Measurements from ENCODE around the gene WDCP. TPM values are rescaled to one million over a fixed set of nuclear protein-coding genes. Genes with fewer than 3 reads are reported as not detected.
"Not testable (repeated sequence)": the region's sequence is repeated elsewhere in the genome, so short reads cannot be mapped to it uniquely, and the experiment has no call there.

Gene WDCP
- polyA plus RNA-seq (ENCODE audit: insufficient read depth in 1 of 5, insufficient read length in 5 of 5, low replicate concordance in 1 of 5), result 10 to 100 TPM; 11.6 to 18.2 (median 15.3) TPM
- long read RNA-seq, donor 1, partial matches to known transcripts, result 28 of 29 reads
- long read RNA-seq, donor 1, other reads (novel, unspliced or antisense), result 0 of 29 reads
- long read RNA-seq, donor 2, partial matches to known transcripts, result 6 of 7 reads
- long read RNA-seq, donor 2, other reads (novel, unspliced or antisense), result 0 of 7 reads
- long read RNA-seq, donor 3, partial matches to known transcripts, result 29 of 32 reads
- long read RNA-seq, donor 3, other reads (novel, unspliced or antisense), result 0 of 32 reads
- long read RNA-seq, donor 4, result 0 reads
- long read RNA-seq, donor 5, partial matches to known transcripts, result 7 of 7 reads
- long read RNA-seq, donor 5, other reads (novel, unspliced or antisense), result 0 of 7 reads
- long read RNA-seq, donor 6, partial matches to known transcripts, result 5 of 5 reads
- long read RNA-seq, donor 6, other reads (novel, unspliced or antisense), result 0 of 5 reads
- long read RNA-seq, donor 7, partial matches to known transcripts, result 0 of 1 reads
- long read RNA-seq, donor 7, other reads (novel, unspliced or antisense), result 0 of 1 reads
- long read RNA-seq, donor 8, partial matches to known transcripts, result 0 of 1 reads
- long read RNA-seq, donor 8, other reads (novel, unspliced or antisense), result 0 of 1 reads

DNA sequence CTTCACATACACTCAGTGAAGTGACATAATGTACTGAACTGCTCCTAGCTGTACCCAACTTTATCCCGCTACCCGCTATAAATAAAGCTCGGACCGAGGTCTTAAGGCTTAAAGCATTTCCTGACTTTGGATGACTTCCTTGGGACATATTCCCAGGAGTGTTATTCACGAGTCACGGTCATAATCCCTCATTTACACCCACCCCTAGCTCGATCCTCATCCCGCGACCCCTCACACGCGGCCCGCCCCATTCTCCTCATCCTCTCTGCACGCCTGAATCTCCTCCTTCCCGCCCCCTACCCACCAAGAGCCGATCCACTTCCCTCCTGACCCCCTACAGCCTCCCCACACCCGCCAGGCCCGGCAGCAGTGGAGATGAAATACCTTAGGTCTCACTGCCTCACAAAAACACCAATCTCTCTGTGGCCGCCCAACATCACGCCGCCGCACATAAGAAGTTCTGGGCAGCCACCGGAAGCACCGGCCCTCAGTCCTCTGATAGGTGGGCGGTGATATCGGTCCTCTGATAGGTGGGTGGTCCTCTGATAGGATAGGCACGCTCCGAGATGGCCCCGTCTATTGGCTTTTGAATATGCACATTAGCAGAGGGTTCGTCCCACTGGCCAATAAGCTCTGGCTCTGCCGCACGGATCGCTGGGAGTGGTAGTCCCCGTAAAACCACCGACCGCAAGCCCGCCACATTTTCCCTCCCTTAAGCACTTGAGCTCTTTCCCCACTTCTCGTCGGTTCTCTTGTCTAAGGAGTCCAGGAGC lies at the start of gene WDCP:
Gene WDCP (minus strand): TSS at position 462 of the 773 bp plus-strand sequence. CDS start 7,897 bp downstream, outside the sequence.
- DNase-seq, result peak; percentile 91 to 95

DNA sequence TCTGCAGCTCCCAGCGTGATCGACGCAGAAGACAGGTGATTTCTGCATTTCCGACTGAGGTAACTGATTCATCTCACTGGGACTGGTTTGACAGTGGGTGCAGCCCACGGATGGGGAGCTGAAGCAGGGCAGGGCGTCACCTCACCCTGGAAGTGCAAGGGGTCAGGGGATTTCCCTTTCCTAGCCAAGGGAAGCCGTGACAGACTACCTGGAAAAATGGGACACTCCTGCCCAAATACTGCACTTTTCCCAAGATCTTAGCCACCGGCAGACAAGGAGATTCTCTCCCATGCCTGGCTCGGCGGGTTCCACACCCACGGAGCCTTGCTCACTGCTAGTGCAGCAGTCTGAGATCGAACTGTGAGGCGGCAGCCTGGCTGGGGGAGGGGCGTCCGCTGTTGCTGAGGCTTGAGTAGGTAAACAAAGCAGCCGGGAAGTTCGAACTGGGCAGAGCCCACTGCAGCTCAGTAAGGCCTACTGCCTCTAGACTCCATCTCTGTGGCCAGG lies 48.0 kb upstream of the WDCP start:
- not testable (repeated sequence) for DNase-seq

DNA sequence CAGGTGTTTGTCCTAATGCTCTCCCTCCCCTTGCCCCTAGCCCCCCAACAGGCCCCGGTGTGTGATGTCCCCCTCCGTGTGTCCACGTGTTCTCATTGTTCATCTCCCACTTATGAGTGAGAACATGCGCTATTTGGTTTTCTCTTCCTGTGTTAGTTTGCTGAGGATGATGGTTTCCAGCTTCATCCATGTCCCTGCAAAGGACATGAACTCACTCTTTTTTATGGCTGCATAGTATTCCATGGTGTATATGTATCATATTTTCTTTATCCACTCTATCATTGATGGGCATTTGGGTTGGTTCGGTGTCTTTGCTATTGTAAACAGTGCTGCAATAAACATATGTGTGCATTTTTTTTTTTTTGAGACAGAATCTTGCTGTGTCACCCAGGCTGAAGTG lies 46.1 kb upstream of the WDCP start:
- not testable (repeated sequence) for DNase-seq

- DNase-seq, result no peak
Measured at GRCh38 chr2:24088821-24089359, 41.7 kb upstream of the WDCP start.

DNA sequence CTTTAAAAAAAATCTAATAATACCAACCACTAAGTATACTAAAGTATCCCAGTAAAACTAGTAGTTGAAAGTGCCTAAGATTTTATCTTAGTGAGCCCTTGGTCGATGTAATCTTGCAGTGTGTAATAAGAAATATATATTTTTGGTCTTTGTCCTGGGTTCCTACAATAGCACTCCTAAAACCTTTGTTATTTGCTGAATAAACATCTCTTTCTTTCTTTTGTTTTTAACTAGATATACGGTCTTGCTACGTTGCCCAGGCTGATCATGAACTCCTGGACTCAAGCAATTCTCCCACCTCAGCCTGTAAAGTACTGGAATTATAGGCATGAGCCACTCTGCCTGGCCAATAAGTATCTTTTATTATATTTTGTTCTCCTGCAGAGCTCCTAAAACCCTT lies 39.8 kb upstream of the WDCP start:
- DNase-seq, result no peak

- DNase-seq, result no peak
Measured at GRCh38 chr2:24086241-24086640, 39.0 kb upstream of the WDCP start.

DNA sequence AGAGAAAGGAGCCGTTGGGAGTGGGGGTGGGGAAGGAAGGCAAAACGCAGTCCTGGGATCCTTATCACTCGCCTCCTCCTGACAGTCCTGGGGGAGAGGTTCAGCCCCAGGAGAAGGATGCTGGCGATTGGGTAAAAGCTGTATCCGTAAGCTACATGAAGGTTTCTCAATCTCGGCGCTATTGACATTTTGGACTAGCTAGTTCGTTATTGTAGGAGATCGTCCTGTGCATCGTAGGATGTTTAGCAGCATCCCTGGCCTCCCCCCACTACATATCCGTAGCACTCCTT lies 38.0 kb upstream of the WDCP start:
- DNase-seq, result no peak

DNA sequence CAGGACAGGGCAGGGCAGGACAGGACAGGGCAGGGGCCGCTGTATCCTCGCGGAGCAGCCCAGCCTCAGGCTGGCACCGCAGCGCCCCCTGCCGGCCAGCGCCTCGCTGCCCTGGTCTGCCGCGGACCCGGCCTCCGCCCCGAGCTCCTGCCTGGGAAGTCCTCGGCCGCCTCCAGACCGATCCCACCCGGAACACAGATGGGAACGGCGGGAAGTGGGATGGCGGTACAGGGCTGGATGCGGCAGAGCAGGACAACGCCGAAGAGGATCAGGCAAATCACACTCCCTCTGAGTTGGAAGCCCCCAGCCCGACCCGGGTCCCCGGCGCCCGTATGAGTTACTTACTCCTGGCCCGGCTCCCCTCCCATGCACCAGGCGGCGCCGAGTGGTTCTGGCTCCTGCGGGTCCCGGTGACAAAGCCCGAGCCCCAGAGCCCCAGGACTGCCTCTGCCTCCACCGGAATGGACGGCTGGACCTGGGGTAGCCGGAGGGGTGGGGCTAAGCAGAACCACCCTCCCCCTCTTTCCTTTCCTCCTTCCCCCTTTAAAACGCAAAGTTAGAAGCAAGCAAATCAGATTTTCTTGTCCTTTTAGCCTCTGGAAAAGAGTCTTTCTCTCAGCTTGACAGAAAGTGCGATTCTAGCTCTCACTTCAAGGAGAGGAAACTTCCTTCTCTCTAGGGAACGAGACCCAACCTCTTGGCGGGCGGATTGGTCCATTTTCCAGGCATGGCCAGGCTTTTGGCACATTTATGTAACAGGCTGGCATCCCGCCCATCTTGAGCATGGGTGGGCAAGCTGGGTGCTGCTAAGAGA lies 37.4 kb upstream of the WDCP start, which contains the start of gene TP53I3:
Gene TP53I3 (minus strand): TSS at position 449 of the 814 bp plus-strand sequence. CDS start 508 bp downstream, outside the sequence.
- DNase-seq, result peak; percentile 93 to 94

DNA sequence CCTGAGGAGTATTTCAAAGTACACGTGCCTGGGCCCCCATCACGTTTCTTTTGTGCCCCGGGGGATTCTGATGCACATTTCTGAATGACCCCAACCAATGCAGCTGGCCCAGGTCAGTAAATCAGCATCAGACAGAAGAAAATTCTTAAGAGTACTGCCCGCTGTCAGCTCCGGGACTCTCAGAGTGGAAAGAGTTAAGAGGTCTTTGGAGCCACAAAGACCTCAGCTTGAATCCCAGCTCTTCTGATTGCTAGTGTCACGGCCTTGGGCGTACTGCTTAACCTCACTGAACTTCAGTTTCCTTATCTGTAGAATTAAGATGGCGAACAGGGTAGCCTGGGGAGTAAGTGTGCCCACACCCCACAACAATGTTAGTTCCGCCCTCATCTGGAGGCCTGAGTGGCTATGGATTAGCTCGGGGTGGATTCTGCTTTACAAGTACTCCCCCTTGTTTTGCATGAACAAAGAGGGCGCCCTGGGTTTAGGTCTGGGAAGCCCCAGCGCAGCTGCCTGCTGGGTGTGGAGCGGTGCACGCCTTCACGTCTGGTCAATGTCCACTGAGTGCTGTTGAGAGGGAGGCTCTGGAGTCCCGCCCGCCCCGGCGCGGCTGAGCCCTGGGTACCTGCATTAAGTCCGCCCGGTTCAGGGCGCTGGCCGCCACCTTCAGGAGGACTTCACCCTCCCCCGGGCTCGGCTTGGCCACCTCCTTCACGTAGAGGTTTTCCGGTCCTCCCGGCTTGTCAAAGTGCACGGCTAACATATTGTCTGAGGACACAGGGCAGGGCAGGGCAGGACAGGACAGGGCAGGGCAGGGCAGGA lies 36.6 kb upstream of the WDCP start:
- DNase-seq, result peak; percentile 80 to 81

DNA sequence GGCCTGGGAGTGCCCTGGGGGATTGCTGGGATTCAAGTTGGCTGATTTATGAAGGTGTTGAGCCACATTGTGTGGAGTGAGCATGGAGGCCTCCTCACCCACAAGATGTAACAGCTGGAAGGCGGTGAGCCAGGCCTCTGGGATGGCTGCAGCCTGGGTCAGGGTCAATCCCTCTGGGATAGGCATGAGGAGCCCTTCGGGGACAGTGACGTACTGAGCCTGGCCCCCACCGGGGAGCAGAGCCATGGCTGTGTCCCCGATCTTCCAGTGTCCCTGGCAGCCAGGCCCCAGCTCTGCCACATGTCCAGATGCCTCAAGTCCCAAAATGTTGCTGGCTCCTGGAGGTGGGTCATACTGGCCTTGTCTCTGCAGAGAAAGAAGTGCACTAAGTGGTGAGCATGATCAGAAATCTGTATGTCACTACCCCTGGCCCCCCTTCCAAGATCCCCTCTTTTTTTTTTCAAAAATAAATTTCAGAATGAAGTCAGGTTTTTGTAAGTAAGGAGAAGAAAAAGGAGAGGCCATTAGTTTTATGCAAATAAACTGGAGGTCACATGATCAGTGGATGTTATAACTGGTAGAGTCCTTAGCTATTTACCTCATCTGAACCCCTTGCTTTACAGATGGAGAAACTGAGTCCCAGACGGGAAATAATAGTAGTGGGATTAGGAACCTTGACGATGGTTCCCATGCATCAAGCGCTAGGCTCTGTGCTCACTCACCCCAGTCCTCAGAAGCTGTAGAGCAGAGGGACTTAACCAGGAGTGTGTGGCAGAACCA lies 35.8 kb upstream of the WDCP start:
- DNase-seq, result no peak

DNA sequence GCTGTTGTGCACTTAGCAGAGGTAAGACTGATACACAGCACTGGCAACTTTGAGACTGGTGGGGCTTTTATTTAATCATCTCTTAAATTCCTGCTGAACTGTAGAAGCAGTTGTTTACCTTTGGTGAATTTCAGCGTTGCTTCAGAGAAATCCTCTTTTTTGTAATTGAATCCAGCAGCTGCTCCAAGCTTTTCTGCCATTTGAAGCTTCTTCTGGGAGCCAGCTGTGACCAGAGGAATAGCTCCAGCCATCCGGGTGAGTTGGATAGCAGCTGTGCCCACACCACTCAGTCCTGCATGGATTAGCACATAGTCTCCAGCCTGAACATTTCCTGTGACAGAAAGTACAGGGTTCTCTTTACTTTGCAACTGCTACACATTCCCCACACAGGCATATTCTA lies 33.5 kb upstream of the WDCP start:
- DNase-seq, result no peak

- no peak for DNase-seq
Measured at GRCh38 chr2:24077879-24078278, 30.7 kb upstream of the WDCP start.

GRCh38 chr2:24077535-24077877 lies 30.3 kb upstream of the WDCP start:
- no peak for DNase-seq

- DNase-seq, result no peak
Measured at GRCh38 chr2:24076849-24077534, 29.8 kb upstream of the WDCP start.

DNA sequence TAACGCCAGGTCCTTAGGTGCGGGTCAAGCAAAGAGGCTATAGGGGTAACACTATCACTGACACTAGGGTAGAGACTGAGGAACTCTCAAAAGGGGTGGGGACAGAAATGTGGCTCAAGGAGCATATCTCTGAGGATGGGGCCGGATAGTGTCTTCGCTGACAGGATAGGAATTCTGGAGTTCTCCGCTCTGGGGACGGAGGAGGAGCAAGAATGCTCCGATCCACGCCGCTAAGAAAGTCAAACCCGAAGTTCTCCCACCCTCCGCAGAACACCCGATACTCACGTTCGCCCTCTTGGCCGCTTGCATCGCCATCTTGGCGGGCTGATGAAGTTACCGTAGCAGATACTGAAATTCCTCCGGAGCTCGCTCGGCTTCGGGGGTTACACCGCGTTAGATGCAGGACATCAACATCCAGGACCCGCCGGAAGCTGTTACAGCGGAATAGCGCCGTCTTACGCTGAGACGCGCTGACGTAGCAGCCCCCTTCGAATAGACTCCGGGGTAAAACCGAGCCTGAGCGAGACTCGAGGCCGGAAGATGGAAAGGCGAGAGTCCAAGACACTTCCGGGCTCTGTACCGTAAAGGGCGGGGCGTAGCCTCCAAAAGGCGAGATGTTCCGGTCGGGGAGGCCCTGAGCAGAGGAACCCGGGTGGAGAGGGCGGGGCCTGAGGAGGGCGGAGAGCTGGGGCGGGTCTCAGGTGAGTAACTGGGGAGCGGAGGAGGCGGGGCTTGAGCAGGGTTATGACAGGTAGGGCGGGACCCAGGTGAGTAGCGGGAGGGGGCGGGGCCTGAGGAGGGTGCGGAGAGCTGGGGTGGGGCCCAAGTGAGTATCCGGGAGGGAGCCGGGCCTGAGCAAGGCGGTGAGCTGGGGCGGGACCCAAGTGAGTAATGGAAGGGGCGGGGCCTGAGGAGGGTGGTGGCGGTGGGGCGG lies 29.0 kb upstream of the WDCP start, which contains the start of gene SF3B6:
Gene SF3B6 (minus strand): TSS at position 412 of the 934 bp plus-strand sequence. CDS start 97 bp downstream, at position 315.
- DNase-seq, result peak; percentile 99

DNA sequence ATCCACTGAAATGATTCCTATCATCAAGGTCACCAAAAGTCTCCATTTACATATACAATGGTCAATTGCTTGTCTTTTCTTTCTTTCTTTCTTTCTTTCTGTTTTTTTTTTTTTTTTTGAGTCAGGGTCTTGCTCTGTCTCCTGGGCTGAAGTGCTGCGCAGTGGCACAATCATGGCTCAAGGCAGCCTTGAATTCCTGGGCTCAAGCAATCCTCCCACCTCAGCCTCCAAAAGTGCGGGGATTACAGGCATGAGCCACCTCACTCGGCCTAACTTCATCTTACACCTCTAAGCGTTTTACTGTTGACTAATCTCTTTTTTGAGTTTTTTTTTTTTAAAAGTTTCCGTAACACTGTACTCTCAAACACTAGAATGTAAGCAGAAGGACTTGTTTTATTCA lies 28.1 kb upstream of the WDCP start:
- DNase-seq, result no peak

GRCh38 chr2:24073816-24074215 lies 26.6 kb upstream of the WDCP start:
- no peak for DNase-seq

Data from right lung (tissue), 10 donors.